H1 (cell line): Measurements from ENCODE around the gene CASKIN2.

Experiments
- CTCF ChIP-seq, 3 experiments: IDR thresholded peaks; 1 replicate in 2 of 3; 2 replicates in 1 of 3; pipeline versions ENCODE4 v1.5.1 to v1.6.1; 2011; ENCODE audit warnings: low read length in 3 of 3, mild to moderate bottlenecking in 3 of 3, inconsistent platforms in 2 of 3, low read depth in 1 of 3, moderate library complexity in 1 of 3; ENCODE audit not compliant: insufficient read depth in 1 of 3; ENCODE audit errors: control extremely low read depth in 1 of 3
- EZH2 ChIP-seq: fragments of 200-600 bp; sonication (generic); IDR thresholded peaks from 2 replicates; pipeline ENCODE4 v1.7.1; 2012; ENCODE audit warnings: low read depth, mild to moderate bottlenecking, moderate library complexity, low read length, inconsistent platforms; ENCODE audit not compliant: severe bottlenecking
- POLR2A ChIP-seq, 2 experiments: IDR thresholded peaks; 1 replicate in 1 of 2; 2 replicates in 1 of 2; pipeline ENCODE4 v1.6.1; 2011; ENCODE audit warnings: low read depth in 2 of 2, low read length in 2 of 2, mild to moderate bottlenecking in 2 of 2; ENCODE audit errors: control extremely low read depth in 1 of 2
- POLR2AphosphoS5 ChIP-seq: IDR thresholded peaks from 2 replicates; pipeline ENCODE4 v1.6.1; 2011; ENCODE audit warnings: low read depth, low read length
- SIX5 ChIP-seq: IDR thresholded peaks from 2 replicates; pipeline ENCODE4 v1.6.1; 2011; ENCODE audit warnings: mild to moderate bottlenecking, low read depth, low read length
- SUZ12 ChIP-seq: fragments of 200-600 bp; sonication (generic); IDR thresholded peaks from 2 replicates; pipeline ENCODE4 v1.6.1; 2012; ENCODE audit warnings: mild to moderate bottlenecking, inconsistent platforms, low read length, moderate library complexity, mixed read lengths

DNA sequence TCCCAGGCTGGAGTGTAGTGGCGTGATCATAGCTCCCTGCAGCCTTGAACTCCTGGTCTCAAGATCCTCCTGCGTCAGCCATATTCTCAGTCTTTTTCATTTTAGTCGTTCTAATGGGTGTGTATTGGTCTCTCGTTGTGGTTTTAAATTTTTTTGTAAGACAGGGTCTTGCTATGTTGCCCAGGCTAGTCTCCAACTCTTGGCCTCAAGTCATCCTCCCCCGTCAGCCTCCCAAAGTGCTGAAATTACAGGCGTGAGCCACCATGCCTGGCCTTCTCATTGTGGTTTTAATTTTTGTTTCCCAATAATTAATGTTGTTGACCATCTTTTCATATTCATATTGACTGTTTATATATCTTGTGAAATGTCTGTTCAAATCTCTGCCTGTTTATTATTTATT lies 50.3 kb downstream of the CASKIN2 start:
- TF ChIP-seq POLR2AphosphoS5 = no peak
- TF ChIP-seq EZH2 = no peak
- TF ChIP-seq CTCF (IDR thresholded peaks at IDR 0.05; ENCODE audit: control extremely low read depth in 1 of 3, insufficient read depth in 1 of 3, low read depth in 1 of 3, low read length in 3 of 3) = no peak
- no peak for TF ChIP-seq SIX5
- no peak for TF ChIP-seq SUZ12
- TF ChIP-seq POLR2A (IDR thresholded peaks at IDR 0.05; ENCODE audit: control extremely low read depth in 1 of 2, low read depth in 2 of 2, low read length in 2 of 2) = no peak
